ENCODE data around the gene MEI4.

The MEI4 gene

DNA sequence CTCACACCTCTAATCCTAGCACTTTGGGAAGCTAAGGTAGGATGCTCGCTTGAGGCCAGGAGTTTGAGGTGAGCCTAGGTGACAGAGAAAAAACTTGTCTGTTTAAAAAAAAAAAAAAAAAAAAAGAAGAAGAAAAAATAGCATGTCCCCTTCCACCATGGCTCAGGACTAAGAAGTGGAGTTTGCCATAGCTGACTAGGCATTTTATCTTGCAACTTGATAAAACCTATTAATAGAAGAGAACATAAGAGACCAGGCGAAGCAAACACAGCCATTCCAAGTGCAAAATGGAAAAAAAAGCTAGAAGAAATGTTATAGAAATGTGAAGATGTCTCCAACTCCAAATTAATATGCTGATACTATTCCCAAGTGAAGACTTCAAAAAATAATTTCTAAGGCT lies 277.5 kb downstream of the MEI4 start:
- DNase-seq (ENCODE audit: low read depth in 1 of 2, low spot score in 1 of 2): no peak

DNA sequence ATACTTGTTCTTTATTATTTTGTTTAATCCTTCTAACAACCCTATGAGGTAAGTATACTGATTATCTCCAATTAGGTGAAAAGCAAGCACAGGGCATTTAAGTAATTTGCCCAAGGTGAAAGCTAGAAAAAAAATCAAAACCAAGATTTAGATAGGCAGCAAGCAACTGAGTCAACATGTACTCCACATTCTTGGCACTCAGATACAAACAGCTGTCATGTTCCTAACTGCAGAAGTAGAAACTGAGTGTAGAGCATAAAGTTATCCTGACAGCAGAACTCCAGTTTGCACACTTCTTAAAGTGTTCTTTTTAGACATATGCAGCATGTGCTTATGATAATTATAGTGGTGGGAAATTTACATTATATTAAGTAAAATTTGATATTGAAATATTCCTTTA lies 278.1 kb downstream of the MEI4 start:
- no peak for DNase-seq (ENCODE audit: low read depth in 1 of 2, low spot score in 1 of 2)

DNA sequence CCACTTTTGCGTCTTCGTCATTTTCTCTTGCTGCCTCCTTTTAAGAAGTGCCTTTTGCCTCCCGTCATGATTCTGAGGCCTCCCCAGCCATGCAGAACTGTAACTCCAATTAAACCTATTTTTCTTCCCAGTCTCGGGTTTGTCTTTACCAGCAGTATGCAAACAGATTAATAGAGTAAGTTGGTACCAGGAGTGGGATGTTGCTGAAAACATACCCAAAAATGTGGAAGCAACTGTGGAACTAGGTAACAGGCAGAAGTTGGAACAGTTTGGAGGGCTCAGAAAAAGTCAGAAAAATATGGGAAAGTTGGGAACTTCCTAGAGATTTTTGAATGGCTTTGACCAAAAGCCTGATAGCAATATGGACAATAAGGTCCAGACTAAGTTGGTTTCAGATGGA lies 309.2 kb downstream of the MEI4 start:
- no peak for DNase-seq (ENCODE audit: low read depth in 1 of 2, low spot score in 1 of 2)

DNA sequence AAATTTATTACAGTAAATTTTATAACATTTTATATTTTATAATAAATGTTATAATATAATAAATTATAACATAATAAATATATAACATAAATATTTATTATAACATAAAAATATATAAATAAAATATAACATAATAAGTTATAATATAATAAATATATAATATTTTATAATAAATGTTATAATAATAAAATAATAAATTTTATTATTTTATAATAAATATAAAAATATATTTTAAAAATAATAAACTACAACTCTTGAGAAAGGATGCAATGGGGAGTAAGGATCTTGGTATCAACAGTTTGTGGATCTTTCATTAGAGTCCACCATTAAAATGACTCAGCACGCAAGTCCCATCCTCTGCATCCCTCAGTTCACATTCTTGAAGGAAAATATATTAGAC lies 312.6 kb downstream of the MEI4 start:
- no peak for DNase-seq (ENCODE audit: low read depth in 1 of 2, low spot score in 1 of 2)

DNA sequence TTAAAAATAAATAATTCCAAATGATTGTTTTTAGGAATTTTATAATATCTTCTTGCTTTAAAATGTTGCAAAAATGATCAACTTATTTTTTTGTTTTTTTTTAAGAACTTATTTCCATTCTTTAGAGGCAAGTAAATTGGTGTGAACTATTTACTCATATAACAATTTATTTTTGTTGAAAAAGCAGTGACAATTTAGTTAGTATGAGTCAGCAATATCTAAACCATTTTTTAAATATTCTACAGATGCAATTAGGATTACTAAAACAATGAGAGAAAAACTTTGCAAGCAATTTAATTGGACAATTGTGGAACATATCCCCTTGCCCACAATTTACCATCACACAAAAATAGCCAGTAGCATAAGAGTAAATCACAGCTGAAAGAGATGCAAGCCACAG lies 319.5 kb downstream of the MEI4 start:
- DNase-seq (ENCODE audit: low read depth in 1 of 2, low spot score in 1 of 2): no peak
